ENCODE data around the gene CERS6. TPM values are rescaled to one million over a fixed set of nuclear protein-coding genes. Genes with fewer than 3 reads are reported as not detected.
A peak's percentile ranks its signal among the peaks of the same experiment; 100 is the strongest.
"Not testable (repeated sequence)": the region's sequence is repeated elsewhere in the genome, so short reads cannot be mapped to it uniquely, and the experiment has no call there.

The CERS6 gene
- polyA plus RNA-seq (ENCODE audit: insufficient read length in 3 of 3) = 10 to 100 TPM; 50.3 to 55.1 (median 52.1) TPM

GRCh38 chr2:168455645-168456520 lies at the start of gene CERS6:
Gene CERS6 (plus strand): TSS chr2:168456272. CDS start chr2:168456449, 177 bp downstream.
- DNase-seq (ENCODE audit: low read depth in 3 of 3, low spot score in 2 of 3) = peak in 2 of 3 donors; percentile 81 to 85

GRCh38 chr2:168412301-168412700 lies 43.8 kb upstream of the CERS6 start:
- not testable (repeated sequence) for DNase-seq (ENCODE audit: low read depth in 3 of 3, low spot score in 2 of 3)

- not testable (repeated sequence) for DNase-seq (ENCODE audit: low read depth in 3 of 3, low spot score in 2 of 3)
These were observed 43.0 kb upstream of the CERS6 start for GRCh38 chr2:168413101-168413500.

- no peak for DNase-seq (ENCODE audit: low read depth in 3 of 3, low spot score in 2 of 3)
These were observed 39.5 kb upstream of the CERS6 start for GRCh38 chr2:168416555-168416954.

- no peak for DNase-seq (ENCODE audit: low read depth in 3 of 3, low spot score in 2 of 3)
These were observed 33.5 kb upstream of the CERS6 start for GRCh38 chr2:168422584-168422983.

- no peak for DNase-seq (ENCODE audit: low read depth in 3 of 3, low spot score in 2 of 3)
These were observed 31.7 kb upstream of the CERS6 start for GRCh38 chr2:168424112-168424951.

- no peak for DNase-seq (ENCODE audit: low read depth in 3 of 3, low spot score in 2 of 3)
These were observed 31.1 kb upstream of the CERS6 start for GRCh38 chr2:168424971-168425370.

- no peak for DNase-seq (ENCODE audit: low read depth in 3 of 3, low spot score in 2 of 3)
These were observed 29.2 kb upstream of the CERS6 start for GRCh38 chr2:168426861-168427260.

GRCh38 chr2:168427451-168427850 lies 28.6 kb upstream of the CERS6 start:
- no peak for DNase-seq (ENCODE audit: low read depth in 3 of 3, low spot score in 2 of 3)

- DNase-seq (ENCODE audit: low read depth in 3 of 3, low spot score in 2 of 3) = no peak
These were observed 27.6 kb upstream of the CERS6 start for GRCh38 chr2:168428431-168428830.

GRCh38 chr2:168429988-168430387 lies 26.1 kb upstream of the CERS6 start:
- DNase-seq (ENCODE audit: low read depth in 3 of 3, low spot score in 2 of 3) = no peak

GRCh38 chr2:168430431-168430830 lies 25.6 kb upstream of the CERS6 start:
- DNase-seq (ENCODE audit: low read depth in 3 of 3, low spot score in 2 of 3) = no peak

GRCh38 chr2:168431301-168432024 lies 24.6 kb upstream of the CERS6 start:
- DNase-seq (ENCODE audit: low read depth in 3 of 3, low spot score in 2 of 3) = no peak

- no peak for DNase-seq (ENCODE audit: low read depth in 3 of 3, low spot score in 2 of 3)
These were observed 24.0 kb upstream of the CERS6 start for GRCh38 chr2:168432100-168432499.

- no peak for DNase-seq (ENCODE audit: low read depth in 3 of 3, low spot score in 2 of 3)
These were observed 23.4 kb upstream of the CERS6 start for GRCh38 chr2:168432565-168433186.

GRCh38 chr2:168433527-168433926 lies 22.5 kb upstream of the CERS6 start:
- DNase-seq (ENCODE audit: low read depth in 3 of 3, low spot score in 2 of 3) = no peak

GRCh38 chr2:168434146-168434545 lies 21.9 kb upstream of the CERS6 start:
- no peak for DNase-seq (ENCODE audit: low read depth in 3 of 3, low spot score in 2 of 3)

GRCh38 chr2:168436840-168437239 lies 19.2 kb upstream of the CERS6 start:
- no peak for DNase-seq (ENCODE audit: low read depth in 3 of 3, low spot score in 2 of 3)

GRCh38 chr2:168438553-168438952 lies 17.5 kb upstream of the CERS6 start:
- no peak for DNase-seq (ENCODE audit: low read depth in 3 of 3, low spot score in 2 of 3)

GRCh38 chr2:168439536-168439935 lies 16.5 kb upstream of the CERS6 start:
- DNase-seq (ENCODE audit: low read depth in 3 of 3, low spot score in 2 of 3) = no peak

Measured in right renal cortex interstitium (tissue), 3 donors.